ENCODE measurements around the gene MRPL54.
A peak's percentile ranks its signal among the peaks of the same experiment; 100 is the strongest.
"Not testable (repeated sequence)": the region's sequence is repeated elsewhere in the genome, so short reads cannot be mapped to it uniquely, and the experiment has no call there.

MRPL54 gene

DNA sequence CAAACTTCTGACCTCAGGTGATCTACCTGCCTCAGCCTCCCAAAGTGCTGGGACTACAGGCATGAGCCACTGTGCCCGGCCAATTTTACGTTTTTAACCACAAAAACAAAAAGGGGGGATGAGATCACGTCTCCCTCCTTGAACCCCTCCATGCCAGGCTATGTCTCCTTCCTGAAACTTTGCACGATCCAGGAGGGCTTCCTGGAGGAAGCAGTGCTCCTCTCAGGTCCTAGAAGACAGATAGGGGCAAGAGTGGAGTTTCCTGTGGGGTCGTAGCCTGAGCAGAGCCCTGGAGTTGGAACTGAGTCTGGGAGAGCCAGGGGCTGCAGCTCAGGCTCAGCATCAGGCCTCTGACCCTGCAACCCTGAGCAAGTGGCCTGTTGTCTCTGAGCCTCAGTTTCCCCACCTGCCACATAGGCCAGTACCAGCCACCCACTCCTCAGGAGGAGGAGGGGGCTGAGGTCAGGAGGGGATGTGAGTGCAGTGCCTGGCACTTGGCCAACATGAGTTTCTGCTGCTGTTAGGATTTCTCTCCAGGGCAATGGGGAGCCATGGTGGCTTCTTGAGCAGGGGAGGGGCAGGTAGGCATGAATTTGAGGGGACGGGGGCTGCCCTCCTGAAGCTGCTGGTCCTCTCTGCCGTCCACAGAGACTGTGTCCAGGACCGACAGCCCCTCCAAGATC, 17.0 kb upstream of the MRPL54 start:
- Histone ChIP-seq H3K36me3 (ENCODE audit: control insufficient read depth, insufficient read depth, low read length, severe bottlenecking) (peaks cover 7% of the 10 kb centered on the region), H3K4me1 (ENCODE audit: control insufficient read depth, insufficient read depth, low read length) (no peaks in the 10 kb centered on the region), H3K9ac (ENCODE audit: low read length) (no peak overlapping the region), H3K9me3 (ENCODE audit: control insufficient read depth, low read length) (no peaks in the 10 kb centered on the region), H3K27me3 (replicated peaks; ENCODE audit: control insufficient read depth, insufficient read depth, low read length) (peaks cover 5% of the 10 kb centered on the region), H3K4me3 (ENCODE audit: low read length) (no peak overlapping the region)
- no peak for DNase-seq (ENCODE audit: low read depth)

DNA sequence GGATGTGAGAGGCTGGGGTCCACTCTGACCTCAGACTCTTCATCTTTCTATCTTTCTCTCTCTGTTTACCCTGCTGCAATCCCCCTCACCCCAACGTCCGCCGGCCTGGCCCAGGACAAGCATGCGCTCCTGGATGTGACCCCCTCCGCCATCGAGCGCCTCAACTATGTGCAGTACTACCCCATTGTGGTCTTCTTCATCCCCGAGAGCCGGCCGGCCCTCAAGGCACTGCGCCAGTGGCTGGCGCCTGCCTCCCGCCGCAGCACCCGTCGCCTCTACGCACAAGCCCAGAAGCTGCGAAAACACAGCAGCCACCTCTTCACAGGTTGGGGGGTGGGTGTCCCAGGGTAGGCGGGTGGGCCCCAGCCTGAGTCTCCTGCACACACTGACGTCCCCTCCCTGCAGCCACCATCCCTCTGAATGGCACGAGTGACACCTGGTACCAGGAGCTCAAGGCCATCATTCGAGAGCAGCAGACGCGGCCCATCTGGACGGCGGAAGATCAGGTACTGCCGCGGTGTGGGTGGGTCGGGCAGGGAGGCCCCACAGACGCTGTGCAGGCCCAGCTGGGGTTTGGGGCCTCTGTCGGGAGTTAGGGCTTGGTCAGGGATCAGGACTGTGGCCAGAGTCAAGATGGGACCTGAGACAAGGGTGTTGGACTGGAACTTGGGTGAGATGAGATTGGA, 16.0 kb upstream of the MRPL54 start:
- Histone ChIP-seq H3K4me1 (ENCODE audit: control insufficient read depth, insufficient read depth, low read length) (no peaks in the 10 kb centered on the region), H3K4me3 (ENCODE audit: low read length) (no peak overlapping the region), H3K36me3 (ENCODE audit: control insufficient read depth, insufficient read depth, low read length, severe bottlenecking) (peaks cover 13% of the 10 kb centered on the region), H3K9me3 (ENCODE audit: control insufficient read depth, low read length) (no peaks in the 10 kb centered on the region), H3K9ac (ENCODE audit: low read length) (no peak overlapping the region), H3K27me3 (replicated peaks; ENCODE audit: control insufficient read depth, insufficient read depth, low read length) (peaks cover 5% of the 10 kb centered on the region)
- DNase-seq (ENCODE audit: low read depth): no peak

DNA sequence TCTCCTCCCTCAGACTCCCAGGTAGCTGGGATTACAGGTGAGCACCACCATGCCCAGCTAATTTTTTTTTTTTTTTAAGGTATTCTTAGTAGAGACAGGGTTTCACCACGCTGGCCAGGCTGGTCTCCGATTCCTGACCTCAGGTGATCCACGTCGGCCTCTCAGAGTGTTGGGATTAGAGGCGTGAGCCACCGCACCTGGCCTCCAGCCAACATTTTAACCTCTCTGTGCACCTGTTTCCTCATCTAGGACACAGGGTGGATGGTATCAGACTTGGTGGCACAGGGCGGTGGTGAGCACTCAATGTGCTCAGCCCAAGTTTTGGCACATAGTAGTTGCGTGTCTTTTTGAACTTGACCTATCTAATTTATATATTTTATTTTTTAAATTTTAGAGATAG, 13.5 kb upstream of the MRPL54 start:
- no peak overlapping the region for H3K9ac ChIP-seq (ENCODE audit: low read length)

DNA sequence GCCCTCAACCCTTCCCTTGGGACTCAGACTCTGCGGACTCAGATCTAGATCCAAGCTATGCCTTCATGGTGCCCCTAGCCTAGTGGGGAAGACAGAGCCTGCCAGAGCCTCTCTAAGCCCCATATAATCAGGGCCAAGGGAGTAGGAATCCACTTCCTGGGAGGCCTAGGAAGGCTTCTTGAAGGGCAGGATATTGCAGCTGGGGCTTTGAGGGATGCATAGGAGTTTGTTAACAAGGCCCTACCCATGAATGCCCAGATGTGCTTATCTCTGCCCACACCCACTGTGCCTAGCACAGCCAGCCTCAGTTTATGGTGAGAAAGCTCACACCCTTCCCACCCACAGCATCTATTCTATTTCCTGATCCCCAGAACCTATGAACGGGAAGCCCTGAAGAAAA, 12.3 kb upstream of the MRPL54 start:
- Histone ChIP-seq H3K9me3 (ENCODE audit: control insufficient read depth, low read length) (no peaks in the 10 kb centered on the region), H3K27me3 (replicated peaks; ENCODE audit: control insufficient read depth, insufficient read depth, low read length) (peaks cover 5% of the 10 kb centered on the region), H3K36me3 (ENCODE audit: control insufficient read depth, insufficient read depth, low read length, severe bottlenecking) (peaks cover 21% of the 10 kb centered on the region), H3K4me1 (ENCODE audit: control insufficient read depth, insufficient read depth, low read length) (no peaks in the 10 kb centered on the region), H3K4me3 (ENCODE audit: low read length) (no peak overlapping the region), H3K9ac (ENCODE audit: low read length) (no peak overlapping the region)
- DNase-seq (ENCODE audit: low read depth): no peak

More for the DNA sequence above, 13.5 kb upstream of the MRPL54 start:
- DNase-seq (ENCODE audit: low read depth): no peak
- Histone ChIP-seq H3K36me3 (ENCODE audit: control insufficient read depth, insufficient read depth, low read length, severe bottlenecking) (peaks cover 21% of the 10 kb centered on the region), H3K9me3 (ENCODE audit: control insufficient read depth, low read length) (no peaks in the 10 kb centered on the region), H3K4me1 (ENCODE audit: control insufficient read depth, insufficient read depth, low read length) (no peaks in the 10 kb centered on the region), H3K4me3 (ENCODE audit: low read length) (no peak overlapping the region), H3K27me3 (replicated peaks; ENCODE audit: control insufficient read depth, insufficient read depth, low read length) (peaks cover 5% of the 10 kb centered on the region)

DNA sequence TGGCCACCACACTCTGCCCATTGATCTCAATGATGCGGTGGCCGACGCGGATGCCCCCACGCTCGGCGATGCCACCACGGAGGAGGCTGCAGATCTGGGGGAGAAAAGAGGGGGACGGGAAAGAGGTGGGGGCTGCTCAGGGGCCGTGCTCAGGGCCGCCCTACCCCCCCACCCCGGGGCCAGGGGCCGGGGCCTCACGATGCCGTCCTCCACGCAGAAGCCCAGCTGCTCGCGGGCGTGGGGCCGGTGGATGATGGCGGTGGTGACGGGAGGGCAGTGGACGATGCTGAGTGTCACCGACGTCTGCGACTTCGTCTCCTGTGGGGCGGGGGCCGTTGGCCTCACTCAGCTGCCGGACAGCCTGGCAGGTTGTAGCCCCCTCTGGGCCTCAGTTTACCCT, 11.2 kb upstream of the MRPL54 start:
- Histone ChIP-seq H3K9me3 (ENCODE audit: control insufficient read depth, low read length) (no peaks in the 10 kb centered on the region), H3K27me3 (replicated peaks; ENCODE audit: control insufficient read depth, insufficient read depth, low read length) (no peaks in the 10 kb centered on the region), H3K4me1 (ENCODE audit: control insufficient read depth, insufficient read depth, low read length) (no peaks in the 10 kb centered on the region), H3K9ac (ENCODE audit: low read length) (no peak overlapping the region), H3K36me3 (ENCODE audit: control insufficient read depth, insufficient read depth, low read length, severe bottlenecking) (peaks cover 21% of the 10 kb centered on the region), H3K4me3 (ENCODE audit: low read length) (no peak overlapping the region)
- DNase-seq (ENCODE audit: low read depth): no peak

DNA sequence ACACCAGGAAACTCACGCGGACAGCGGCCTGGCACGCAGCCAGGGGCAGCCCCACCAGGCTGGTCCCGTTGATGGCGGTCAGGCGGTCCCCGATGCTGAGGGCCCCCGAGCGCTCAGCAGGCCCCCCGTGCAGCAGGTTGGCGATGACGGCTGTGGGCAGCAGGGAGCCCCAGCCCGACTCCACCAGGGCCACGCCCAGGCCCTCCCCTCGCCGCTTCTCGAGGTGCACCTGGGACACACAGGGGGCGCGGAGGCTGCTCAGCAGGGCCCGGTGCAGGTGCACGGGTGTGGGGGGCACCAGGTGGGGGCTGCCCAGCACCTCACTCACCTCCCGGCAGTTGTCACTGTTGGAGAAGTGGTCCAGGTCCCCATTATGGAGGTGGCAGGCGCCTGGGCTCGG, 10.0 kb upstream of the MRPL54 start:
- Histone ChIP-seq H3K4me3 (ENCODE audit: low read length) (no peak overlapping the region), H3K27me3 (replicated peaks; ENCODE audit: control insufficient read depth, insufficient read depth, low read length) (no peaks in the 10 kb centered on the region), H3K36me3 (ENCODE audit: control insufficient read depth, insufficient read depth, low read length, severe bottlenecking) (peaks cover 21% of the 10 kb centered on the region), H3K9ac (ENCODE audit: low read length) (no peak overlapping the region), H3K4me1 (ENCODE audit: control insufficient read depth, insufficient read depth, low read length) (no peaks in the 10 kb centered on the region), H3K9me3 (ENCODE audit: control insufficient read depth, low read length) (no peaks in the 10 kb centered on the region)
- DNase-seq (ENCODE audit: low read depth): no peak

DNA sequence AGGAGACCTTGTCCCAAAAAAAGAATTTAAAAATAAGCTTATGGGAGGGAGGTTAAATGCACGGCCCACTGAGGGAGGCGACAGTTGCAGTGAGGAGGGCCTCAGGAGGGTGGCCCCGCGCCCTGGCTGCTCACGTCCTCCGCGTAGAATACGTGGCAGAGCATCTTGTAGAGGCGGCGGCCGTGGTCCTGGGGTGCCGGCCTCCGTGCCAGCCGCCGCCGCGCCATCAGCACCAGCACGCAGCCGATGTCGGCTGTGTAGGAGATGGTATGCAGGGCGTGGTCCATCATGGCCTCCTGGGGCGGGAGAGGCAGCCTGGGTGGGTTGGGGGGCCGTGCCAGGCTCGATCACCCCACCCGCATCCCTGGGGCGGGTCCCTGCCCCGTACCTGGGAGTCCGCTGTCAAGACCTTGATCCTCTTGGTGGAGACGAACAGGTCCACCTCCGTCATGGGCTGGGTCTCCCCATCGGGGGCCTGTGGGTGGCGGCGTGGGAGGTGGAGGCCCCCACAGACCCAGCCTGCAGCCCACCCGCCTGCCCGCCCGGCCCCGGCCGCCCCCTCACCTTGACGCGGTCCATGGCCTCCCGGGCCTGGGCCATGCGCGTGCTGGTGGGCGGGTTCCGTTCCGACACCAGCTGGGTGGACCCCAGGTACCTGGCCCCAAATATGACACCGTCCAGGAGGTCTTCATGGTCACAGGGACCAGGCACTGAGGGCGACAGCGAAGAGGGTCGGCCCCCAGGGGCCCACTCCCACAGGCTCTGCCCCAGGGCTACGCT, 8.7 kb upstream of the MRPL54 start:
- no peak for DNase-seq (ENCODE audit: low read depth)
- H3K9ac ChIP-seq (ENCODE audit: low read length): no peak overlapping the region
- no peaks in the 10 kb centered on the region for H3K4me1 ChIP-seq (ENCODE audit: control insufficient read depth, insufficient read depth, low read length)
- no peaks in the 10 kb centered on the region for H3K27me3 ChIP-seq (replicated peaks; ENCODE audit: control insufficient read depth, insufficient read depth, low read length)
- H3K4me3 ChIP-seq (ENCODE audit: low read length): no peak overlapping the region
- H3K9me3 ChIP-seq (ENCODE audit: control insufficient read depth, low read length): no peaks in the 10 kb centered on the region
- peaks cover 21% of the 10 kb centered on the region for H3K36me3 ChIP-seq (ENCODE audit: control insufficient read depth, insufficient read depth, low read length, severe bottlenecking)

DNA sequence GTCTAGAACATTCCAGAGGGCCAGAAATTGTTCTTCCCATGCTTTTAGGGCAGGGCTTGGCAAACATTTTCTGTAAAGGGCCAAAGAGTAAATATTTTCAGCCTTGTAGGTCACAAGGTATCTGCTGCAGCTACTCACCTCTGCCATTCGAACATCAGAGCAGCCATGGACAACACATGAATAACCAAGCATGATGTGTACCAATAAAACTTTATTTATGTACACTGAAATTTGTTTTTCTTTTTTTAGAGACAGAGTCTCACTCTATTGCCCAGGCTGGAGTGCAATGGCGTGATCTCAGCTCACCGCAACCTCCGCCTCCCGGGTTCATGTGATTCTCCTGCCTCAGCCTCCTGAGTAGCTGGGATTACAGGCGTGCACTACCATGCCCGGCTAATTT, 4.8 kb upstream of the MRPL54 start:
- H3K9ac ChIP-seq (ENCODE audit: low read length); DNase-seq (ENCODE audit: low read depth); H3K36me3 ChIP-seq (ENCODE audit: control insufficient read depth, insufficient read depth, low read length, severe bottlenecking); H3K4me3 ChIP-seq (ENCODE audit: low read length); H3K9me3 ChIP-seq (ENCODE audit: control insufficient read depth, low read length); H3K27me3 ChIP-seq (replicated peaks; ENCODE audit: control insufficient read depth, insufficient read depth, low read length): not testable (repeated sequence)
- H3K4me1 ChIP-seq (ENCODE audit: control insufficient read depth, insufficient read depth, low read length): peaks cover 11% of the 10 kb centered on the region

DNA sequence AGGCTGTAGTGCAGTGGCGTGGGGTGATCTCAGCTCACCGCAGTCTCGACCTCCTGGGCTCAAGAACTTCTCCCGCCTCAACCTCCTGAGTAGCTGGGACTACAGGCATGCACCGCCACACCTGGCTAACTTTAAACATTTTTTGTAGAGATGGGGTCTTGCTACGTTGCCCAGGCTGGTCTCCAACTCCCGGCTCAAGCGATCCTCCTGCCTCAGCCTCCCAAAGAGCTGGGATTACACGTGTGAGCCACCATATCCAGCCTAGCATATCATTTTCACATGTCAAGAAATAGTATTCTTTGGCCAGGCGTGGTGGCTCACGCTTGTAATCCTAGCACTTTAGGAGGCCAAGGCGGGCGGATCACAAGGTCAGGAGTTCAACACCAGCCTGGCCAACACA, 4.2 kb upstream of the MRPL54 start:
- peaks cover 14% of the 10 kb centered on the region for H3K4me1 ChIP-seq (ENCODE audit: control insufficient read depth, insufficient read depth, low read length)
- H3K4me3 ChIP-seq (ENCODE audit: low read length); H3K9me3 ChIP-seq (ENCODE audit: control insufficient read depth, low read length); DNase-seq (ENCODE audit: low read depth); H3K9ac ChIP-seq (ENCODE audit: low read length); H3K27me3 ChIP-seq (replicated peaks; ENCODE audit: control insufficient read depth, insufficient read depth, low read length); H3K36me3 ChIP-seq (ENCODE audit: control insufficient read depth, insufficient read depth, low read length, severe bottlenecking): not testable (repeated sequence)

DNA sequence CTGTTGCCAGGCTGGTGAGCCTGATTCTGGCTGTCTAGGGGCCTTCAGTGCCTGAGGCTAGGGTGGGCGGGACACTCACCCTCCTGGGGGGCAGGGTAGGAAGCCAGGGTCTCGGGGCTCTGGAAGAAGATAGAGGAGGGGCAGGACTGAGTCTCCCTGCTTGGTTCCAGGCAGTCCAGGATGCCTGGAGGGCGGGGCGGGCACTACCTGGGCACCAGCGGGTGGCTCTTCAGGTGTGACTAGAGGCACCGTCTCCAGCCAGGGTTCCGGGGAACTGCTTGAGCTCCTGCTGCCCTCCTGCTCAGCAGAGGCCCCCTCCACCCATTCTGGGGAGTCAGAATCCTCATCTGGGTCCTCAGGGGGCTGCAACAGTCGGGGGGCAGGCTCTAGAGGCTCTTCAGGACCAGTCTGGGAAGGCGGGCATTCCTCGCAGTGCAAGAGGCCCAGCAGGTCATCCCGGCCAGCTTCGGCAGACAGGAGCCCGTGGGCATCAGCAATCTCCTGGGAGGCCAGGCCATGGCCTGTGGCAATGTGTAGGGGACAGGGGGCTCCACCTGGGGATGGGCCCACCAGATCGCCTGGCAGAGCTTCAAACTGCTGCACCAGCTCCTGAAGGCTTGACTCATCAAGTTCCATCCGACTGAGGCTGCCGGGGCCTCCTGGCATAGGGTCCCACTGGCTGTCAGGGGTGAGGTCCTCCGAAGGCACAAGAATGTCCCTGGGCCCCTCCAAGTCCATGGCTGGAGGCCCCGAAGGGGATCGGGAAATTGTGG, 2.8 kb upstream of the MRPL54 start:
- no peak overlapping the region for H3K9ac ChIP-seq (ENCODE audit: low read length)
- no peak overlapping the region for H3K4me3 ChIP-seq (ENCODE audit: low read length)

DNA sequence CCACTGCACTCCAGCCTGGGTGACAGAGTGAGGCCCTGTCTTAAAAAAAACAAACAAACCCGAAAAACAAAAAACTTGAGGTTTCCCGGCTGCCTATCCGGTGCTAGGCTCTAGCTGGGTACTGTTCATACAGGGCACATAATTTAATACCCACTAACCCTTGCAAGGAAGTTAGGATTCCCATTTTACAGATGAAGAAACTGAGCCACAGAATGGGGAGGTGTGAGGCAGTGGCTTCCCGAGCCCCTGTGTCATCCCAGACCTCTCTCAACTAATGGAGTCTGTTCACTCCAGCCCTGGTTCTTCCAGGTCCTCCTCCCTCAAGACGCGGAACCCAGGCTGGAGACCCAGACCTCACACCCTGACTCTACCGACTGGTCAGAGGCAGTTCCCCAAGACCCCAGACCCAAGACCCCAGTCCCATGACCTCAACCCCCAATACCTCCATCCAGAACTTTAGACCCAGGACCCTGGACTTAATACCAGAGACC, 1.6 kb upstream of the MRPL54 start:
- Histone ChIP-seq H3K4me3 (ENCODE audit: low read length) (peak overlapping the region; percentile 97), H3K9ac (ENCODE audit: low read length) (peak overlapping the region; percentile 98), H3K4me1 (ENCODE audit: control insufficient read depth, insufficient read depth, low read length) (peaks cover 16% of the 10 kb centered on the region), H3K9me3 (ENCODE audit: control insufficient read depth, low read length) (no peaks in the 10 kb centered on the region), H3K36me3 (ENCODE audit: control insufficient read depth, insufficient read depth, low read length, severe bottlenecking) (peaks cover 5% of the 10 kb centered on the region), H3K27me3 (replicated peaks; ENCODE audit: control insufficient read depth, insufficient read depth, low read length) (no peaks in the 10 kb centered on the region)
- DNase-seq (ENCODE audit: low read depth): peak; percentile 35

More for the DNA sequence above, 2.8 kb upstream of the MRPL54 start:
- Histone ChIP-seq H3K4me1 (ENCODE audit: control insufficient read depth, insufficient read depth, low read length) (peaks cover 16% of the 10 kb centered on the region), H3K9me3 (ENCODE audit: control insufficient read depth, low read length) (no peaks in the 10 kb centered on the region), H3K36me3 (ENCODE audit: control insufficient read depth, insufficient read depth, low read length, severe bottlenecking) (no peaks in the 10 kb centered on the region), H3K27me3 (replicated peaks; ENCODE audit: control insufficient read depth, insufficient read depth, low read length) (no peaks in the 10 kb centered on the region)
- no peak for DNase-seq (ENCODE audit: low read depth)

All from adipocyte (in vitro differentiated cells).